Gastrocnemius medialis (tissue), 4 donors: ENCODE data around the gene CHN2.

Experiments
- POLR2A ChIP-seq, 2 donors: fragments of 450-650 bp; IDR thresholded peaks; one replicate each; pipeline ENCODE4 v1.6.1; 2017; ENCODE audit warnings: antibody characterized with exemption in 2 of 2, mild to moderate bottlenecking in 2 of 2, moderate library complexity in 2 of 2
- TF ChIP-seq, protein P1 (sequence below), 5 experiments: fragments of 450-650 bp in 3 of 5; fragments of 200-600 bp in 2 of 5; sonication (generic) in 2 of 5; IDR thresholded peaks in 4 of 5; conservative IDR thresholded peaks in 1 of 5; 1 replicate in 4 of 5; 2 replicates in 1 of 5; pipeline ENCODE4 v1.5.1; 2016 to 2019; ENCODE audit warnings: antibody characterized with exemption in 5 of 5, mild to moderate bottlenecking in 3 of 5, moderate library complexity in 3 of 5

DNA sequence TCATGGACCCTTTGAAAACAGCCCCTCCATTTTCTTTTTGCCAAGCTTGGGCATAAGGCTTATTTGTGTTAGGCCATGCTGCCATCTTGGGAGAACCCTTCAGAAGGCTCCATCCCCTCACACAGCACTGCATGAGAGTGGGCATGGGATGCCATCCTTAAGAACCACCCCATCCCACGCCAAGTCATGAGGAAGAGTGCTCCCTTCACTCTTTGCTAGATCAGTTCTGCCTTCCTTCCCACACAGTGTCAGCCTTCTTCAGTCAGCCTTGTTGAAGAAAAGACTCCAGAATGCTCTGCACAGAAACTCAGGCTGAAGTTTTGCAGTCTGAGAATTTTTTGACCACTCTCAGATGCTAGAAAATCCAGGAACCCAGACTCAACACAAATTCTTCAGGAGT lies 15.5 kb upstream of the CHN2 start:
- TF ChIP-seq POLR2A (IDR thresholded peaks at IDR 0.05), result no peak
- TF ChIP-seq, protein P1, sequence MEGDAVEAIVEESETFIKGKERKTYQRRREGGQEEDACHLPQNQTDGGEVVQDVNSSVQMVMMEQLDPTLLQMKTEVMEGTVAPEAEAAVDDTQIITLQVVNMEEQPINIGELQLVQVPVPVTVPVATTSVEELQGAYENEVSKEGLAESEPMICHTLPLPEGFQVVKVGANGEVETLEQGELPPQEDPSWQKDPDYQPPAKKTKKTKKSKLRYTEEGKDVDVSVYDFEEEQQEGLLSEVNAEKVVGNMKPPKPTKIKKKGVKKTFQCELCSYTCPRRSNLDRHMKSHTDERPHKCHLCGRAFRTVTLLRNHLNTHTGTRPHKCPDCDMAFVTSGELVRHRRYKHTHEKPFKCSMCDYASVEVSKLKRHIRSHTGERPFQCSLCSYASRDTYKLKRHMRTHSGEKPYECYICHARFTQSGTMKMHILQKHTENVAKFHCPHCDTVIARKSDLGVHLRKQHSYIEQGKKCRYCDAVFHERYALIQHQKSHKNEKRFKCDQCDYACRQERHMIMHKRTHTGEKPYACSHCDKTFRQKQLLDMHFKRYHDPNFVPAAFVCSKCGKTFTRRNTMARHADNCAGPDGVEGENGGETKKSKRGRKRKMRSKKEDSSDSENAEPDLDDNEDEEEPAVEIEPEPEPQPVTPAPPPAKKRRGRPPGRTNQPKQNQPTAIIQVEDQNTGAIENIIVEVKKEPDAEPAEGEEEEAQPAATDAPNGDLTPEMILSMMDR (IDR thresholded peaks at IDR 0.05 in 4 of 5, conservative IDR thresholded peaks at IDR 0.05 in 1 of 5), result no peak
